ENCODE data around the gene NEDD9. TPM values are rescaled to one million over a fixed set of nuclear protein-coding genes. Genes with fewer than 3 reads are reported as not detected.

Gene NEDD9
- total RNA-seq, 4 donors from 2014 or later = 36.2 to 99.1 (median 70.2) TPM

GRCh38 chr6:11197175-11197536 lies 35.3 kb downstream of the NEDD9 start:
- no peak for TF ChIP-seq POLR2A (IDR thresholded peaks at IDR 0.05)
- TF ChIP-seq CTCF (IDR thresholded peaks at IDR 0.05) = no peak
- intact Hi-C loops (cut with DNase I; ENCODE audit: low total_unique reads) = no loop called here
- H3K27me3 ChIP-seq = no peaks in the 10 kb centered on the region
- H3K27ac ChIP-seq = peak overlapping the region in 1 of 2 donors; percentile 44
- no peaks in the 10 kb centered on the region for H3K9me3 ChIP-seq
- DNase-seq = no peak
- peaks cover 0 to 5% of the 10 kb centered on the region in 2 donors for H3K4me1 ChIP-seq
- H3K36me3 ChIP-seq = no peaks in the 10 kb centered on the region
- no peak overlapping the region for H3K4me3 ChIP-seq

GRCh38 chr6:11196511-11197174 lies 35.8 kb downstream of the NEDD9 start:
- intact Hi-C loops (cut with DNase I; ENCODE audit: low total_unique reads) = no loop called here
- Histone ChIP-seq H3K9me3 (no peaks in the 10 kb centered on the region), H3K36me3 (no peaks in the 10 kb centered on the region), H3K4me1 (peaks cover 0 to 5% of the 10 kb centered on the region in 2 donors), H3K27ac (peak overlapping the region in 1 of 2 donors; percentile 44), H3K4me3 (no peak overlapping the region), H3K27me3 (no peaks in the 10 kb centered on the region)
- TF ChIP-seq CTCF (IDR thresholded peaks at IDR 0.05) (no peak), POLR2A (IDR thresholded peaks at IDR 0.05) (no peak)
- DNase-seq = no peak

- no peaks in the 10 kb centered on the region for H3K9me3 ChIP-seq
- peak overlapping the region in 1 of 2 donors; percentile 35 for H3K27ac ChIP-seq
- H3K4me1 ChIP-seq = peaks cover 0 to 5% of the 10 kb centered on the region in 2 donors
- no peaks in the 10 kb centered on the region for H3K36me3 ChIP-seq
- H3K27me3 ChIP-seq = no peaks in the 10 kb centered on the region
- peak in 1 of 2 donors; percentile 25 for TF ChIP-seq POLR2A (IDR thresholded peaks at IDR 0.05)
- no peak for TF ChIP-seq CTCF (IDR thresholded peaks at IDR 0.05)
- DNase-seq = no peak
- intact Hi-C loops (cut with DNase I; ENCODE audit: low total_unique reads) = no loop called here
- H3K4me3 ChIP-seq = no peak overlapping the region
Measured at GRCh38 chr6:11194356-11195218, 37.9 kb downstream of the NEDD9 start.

- no peak for DNase-seq
- Histone ChIP-seq H3K27me3 (no peaks in the 10 kb centered on the region), H3K27ac (no peak overlapping the region), H3K4me3 (no peak overlapping the region), H3K9me3 (no peaks in the 10 kb centered on the region), H3K36me3 (no peaks in the 10 kb centered on the region), H3K4me1 (peaks cover 0 to 5% of the 10 kb centered on the region in 2 donors)
- intact Hi-C loops (cut with DNase I; ENCODE audit: low total_unique reads) = no loop called here
- TF ChIP-seq CTCF (IDR thresholded peaks at IDR 0.05) (no peak), POLR2A (IDR thresholded peaks at IDR 0.05) (no peak)
Measured at GRCh38 chr6:11193434-11193833, 39.0 kb downstream of the NEDD9 start.

GRCh38 chr6:11192167-11192566 lies 40.3 kb downstream of the NEDD9 start:
- DNase-seq = no peak
- Histone ChIP-seq H3K9me3 (no peaks in the 10 kb centered on the region), H3K4me3 (no peak overlapping the region), H3K36me3 (no peaks in the 10 kb centered on the region), H3K27ac (no peak overlapping the region), H3K4me1 (peaks cover 0 to 4% of the 10 kb centered on the region in 2 donors), H3K27me3 (no peaks in the 10 kb centered on the region)
- TF ChIP-seq CTCF (IDR thresholded peaks at IDR 0.05) (no peak), POLR2A (IDR thresholded peaks at IDR 0.05) (no peak)
- intact Hi-C loops (cut with DNase I; ENCODE audit: low total_unique reads) = no loop called here

All from uterus (tissue), 4 donors.